Umbilical cord (tissue), 2 donors: ENCODE measurements around the gene EXOC3L4. TPM values are rescaled to one million over a fixed set of nuclear protein-coding genes. Genes with fewer than 3 reads are reported as not detected.

Experiments
- DNase-seq: peaks from one replicate; pipeline ENCODE4 v3.0.0-alpha.2; 2015; ENCODE audit warnings: low spot score
- total RNA-seq: library from RNA; depleted of rRNA; stranded (reverse); fragments of >200 nt; gene quantifications from one replicate; pipeline ENCODE4 v1.2.3, GENCODE V29; 2014; ENCODE audit warnings: low replicate concordance; ENCODE audit not compliant: insufficient read depth

Gene EXOC3L4
- total RNA-seq, 1 donor from 2014 or later = 0.72 TPM

DNA sequence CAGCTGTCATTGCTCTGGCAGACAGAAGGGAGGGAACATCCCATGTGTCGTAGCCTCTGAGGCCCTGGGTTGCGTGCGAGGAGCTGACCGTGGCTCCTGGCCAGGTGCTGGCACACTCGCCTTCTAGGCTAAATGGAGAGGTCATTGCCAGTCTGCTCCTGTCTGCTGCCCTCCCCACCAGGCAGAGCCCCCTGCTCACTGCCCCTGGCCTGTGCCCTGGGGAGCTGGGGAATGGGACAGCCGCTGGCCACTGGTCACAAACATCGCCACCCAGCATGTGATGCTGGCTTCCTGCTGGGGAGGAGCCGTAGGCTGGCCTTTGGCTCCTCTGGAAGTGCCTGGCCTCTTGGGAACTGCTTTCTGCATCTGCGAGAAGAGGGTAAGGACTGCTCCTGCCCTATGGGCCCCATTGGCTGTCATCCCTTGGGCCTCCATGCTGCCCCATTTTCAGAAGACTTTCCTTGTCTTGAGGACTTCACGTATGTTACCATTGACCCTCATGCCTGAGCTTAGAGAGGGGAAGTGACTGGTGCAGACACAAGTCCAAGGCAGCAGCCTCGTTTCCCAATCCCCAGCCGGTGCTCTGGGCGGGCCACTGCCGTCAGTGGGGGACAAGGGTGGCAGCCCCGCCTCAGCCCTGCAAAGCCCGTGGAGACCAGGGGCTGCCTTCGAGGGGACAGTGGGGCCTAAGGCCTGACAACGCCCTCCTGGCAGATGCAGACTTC lies 26.8 kb downstream of the EXOC3L4 start:
- DNase-seq = peak; percentile 60

DNA sequence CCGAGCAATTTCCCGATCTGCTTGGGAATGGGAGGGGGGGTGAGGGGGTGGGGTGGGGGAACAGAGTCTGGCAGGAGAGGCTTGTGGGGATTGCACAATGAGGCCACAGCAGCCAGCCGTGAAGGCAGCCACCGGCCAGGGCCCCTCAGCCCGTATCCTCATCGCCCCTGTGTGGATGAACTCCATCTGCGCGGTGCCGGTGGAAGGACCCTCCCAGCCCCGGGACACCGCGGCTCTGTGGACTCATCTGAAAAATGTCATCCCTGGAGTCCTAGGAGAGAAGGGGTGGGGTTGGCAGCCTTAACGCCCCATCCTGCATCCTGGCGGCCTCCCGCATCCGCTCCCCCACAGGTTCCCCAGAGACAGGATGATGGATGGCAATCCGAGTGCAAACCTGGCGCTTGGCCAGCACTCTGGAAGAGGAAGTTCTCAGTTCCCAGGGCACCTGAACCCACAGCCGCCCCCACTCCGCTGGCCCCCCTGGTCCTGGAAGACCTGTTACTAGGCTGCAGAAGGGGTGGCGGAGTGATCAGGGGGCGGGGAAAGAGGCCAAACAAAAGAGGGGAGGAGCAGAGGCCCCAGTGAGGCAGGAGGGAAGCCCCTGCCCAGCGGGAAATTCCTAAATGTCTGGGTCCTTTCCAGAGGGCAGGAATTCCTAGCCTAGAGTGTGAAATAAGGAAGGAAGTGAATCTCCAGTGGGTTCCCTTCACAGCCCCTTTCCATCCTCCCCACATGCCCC lies 27.5 kb downstream of the EXOC3L4 start:
- DNase-seq = peak; percentile 87

- peak; percentile 69 for DNase-seq
These were observed 28.0 kb downstream of the EXOC3L4 start for GRCh38 chr14:103122585-103122946.

- peak; percentile 42 for DNase-seq
These were observed 28.6 kb downstream of the EXOC3L4 start, which contains the start of gene TNFAIP2 for GRCh38 chr14:103122947-103123633. TNFAIP2 (plus strand) TSS chr14:103123461; CDS start chr14:103126458, 2,997 bp downstream.

DNA sequence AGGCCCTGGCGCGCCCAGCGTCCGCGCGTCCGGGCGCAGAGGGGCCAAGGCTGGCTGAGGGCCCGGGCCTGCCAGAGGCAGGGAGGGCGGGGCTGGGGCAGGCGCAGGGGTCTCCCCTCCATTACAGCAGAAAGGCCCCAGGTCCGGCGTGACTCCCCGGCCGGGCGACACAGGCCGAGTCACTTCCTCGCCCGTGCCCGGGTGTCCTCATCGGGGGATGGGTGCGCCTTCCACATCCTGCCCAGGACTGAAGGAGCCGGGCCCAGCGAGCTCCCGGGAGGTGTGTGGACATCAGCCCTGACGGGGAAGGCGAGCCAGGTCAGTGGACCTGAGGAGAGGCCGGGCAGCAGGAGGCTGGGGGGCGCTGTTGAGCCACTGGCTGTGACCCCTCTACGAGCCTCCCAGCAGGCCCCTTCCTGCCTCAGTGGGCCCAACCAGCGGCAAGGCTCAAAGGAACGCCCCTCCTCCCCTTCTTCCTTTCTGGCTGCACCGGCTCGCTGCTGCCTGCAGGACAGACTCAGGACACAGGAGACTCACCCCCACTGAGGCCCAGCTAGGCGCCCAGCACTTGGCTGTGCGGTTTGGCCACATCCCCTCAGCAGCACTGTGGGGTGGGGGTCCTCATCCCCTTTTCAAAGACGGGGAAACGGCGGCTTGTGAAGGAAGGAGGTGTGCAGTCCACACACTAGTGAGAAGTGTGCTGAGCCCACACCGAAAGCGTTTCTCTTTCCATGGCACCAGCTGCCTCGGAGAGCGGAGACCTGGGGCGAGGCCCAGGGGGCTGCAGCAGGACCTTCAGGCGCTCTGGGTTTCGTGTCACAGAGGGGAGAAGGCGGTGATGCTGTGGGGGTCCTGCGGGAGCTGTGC lies 29.3 kb downstream of the EXOC3L4 start:
- DNase-seq = no peak

GRCh38 chr14:103124501-103125001 lies 30.0 kb downstream of the EXOC3L4 start:
- DNase-seq = no peak

DNA sequence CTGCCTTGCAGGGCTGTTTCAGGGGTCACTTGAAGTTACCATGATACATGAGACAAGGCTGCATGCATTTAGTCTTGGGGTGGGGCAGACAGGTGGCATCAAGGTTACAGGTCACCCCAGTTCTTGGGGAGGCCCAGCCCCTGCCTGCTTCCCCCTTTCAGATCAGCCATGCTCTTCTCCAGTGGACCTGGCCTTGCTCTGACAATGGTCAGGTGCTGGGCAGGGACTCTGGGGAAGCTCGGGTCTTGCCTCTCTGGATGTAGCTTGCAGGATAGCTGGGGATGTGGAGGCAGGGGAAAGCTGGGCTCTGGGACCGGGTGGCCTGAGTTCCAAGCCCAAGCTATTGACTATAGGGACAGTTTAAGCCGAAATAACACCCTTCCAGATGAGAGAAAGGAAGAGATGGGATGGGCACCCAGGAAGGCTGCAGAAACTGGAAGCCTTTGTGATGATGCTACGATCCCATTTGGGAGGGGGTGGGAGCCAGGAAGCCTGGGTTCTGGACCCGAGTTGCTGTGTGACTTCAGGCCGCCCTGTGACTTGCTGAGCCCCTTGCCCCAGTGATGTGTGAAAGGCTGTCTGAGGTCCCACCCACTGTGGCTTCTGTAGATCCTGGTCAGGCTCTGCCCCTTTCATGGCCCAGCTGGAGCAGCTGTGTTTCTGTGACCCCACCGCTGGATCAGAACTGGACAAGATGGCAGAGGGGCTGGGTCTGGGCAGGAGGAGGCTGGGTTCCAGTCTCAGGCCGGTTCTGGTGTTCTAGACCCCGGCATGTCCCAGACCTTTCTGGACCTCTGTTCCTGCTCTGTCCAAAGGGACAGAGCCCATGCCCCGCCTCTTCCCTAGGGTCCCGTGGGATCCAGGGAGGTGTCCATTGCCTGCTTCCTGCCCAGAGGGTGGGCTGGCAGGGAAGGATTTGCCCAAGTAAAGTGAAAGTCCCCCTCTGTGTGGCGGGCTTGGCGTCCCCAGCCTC lies 30.9 kb downstream of the EXOC3L4 start:
- DNase-seq = no peak

DNA sequence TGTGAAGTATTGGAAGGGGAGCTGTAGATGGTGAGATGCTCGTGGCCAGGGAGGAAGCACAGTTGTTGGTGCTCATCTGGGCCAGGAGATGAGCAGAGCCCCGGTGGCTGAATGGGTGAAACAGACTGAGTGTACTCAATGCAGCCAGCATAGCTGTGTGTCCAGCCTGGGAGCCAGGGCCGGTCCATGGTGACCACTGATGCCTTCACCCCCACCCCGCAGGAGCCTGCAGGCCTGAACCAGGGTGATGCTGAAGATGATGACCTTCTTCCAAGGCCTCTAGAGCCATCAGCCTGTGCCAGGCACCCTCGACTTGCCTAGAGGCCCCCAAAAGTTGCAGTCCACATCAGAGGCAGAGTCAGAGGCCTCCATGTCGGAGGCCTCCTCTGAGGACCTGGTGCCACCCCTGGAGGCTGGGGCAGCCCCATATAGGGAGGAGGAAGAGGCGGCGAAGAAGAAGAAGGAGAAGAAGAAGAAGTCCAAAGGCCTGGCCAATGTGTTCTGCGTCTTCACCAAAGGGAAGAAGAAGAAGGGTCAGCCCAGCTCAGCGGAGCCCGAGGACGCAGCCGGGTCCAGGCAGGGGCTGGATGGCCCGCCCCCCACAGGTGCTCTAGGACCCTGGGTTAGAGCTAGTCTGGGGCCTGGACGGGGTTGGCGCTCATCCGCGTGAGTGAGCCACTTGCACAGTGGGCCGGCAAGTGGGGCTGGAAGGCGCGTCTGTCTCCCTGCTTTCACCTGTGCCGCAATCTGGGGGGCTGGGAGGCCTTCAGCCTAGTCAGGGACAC lies 31.8 kb downstream of the EXOC3L4 start:
- no peak for DNase-seq

GRCh38 chr14:103126873-103127304 lies 32.4 kb downstream of the EXOC3L4 start:
- peak; percentile 58 for DNase-seq

DNA sequence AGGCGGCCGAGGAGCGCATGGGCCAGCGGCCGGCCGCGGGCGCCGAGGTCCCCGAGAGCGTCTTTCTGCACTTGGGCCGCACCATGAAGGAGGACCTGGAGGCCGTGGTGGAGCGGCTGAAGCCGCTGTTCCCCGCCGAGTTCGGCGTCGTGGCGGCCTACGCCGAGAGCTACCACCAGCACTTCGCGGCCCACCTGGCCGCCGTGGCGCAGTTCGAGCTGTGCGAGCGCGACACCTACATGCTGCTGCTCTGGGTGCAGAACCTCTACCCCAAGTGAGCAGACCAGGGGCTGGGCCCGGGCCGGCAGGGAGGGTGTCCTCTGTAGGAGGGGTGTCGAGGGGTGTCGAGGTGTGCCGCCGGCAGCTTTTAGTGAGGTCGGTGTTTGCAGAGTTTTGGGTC lies 32.8 kb downstream of the EXOC3L4 start:
- no peak for DNase-seq

GRCh38 chr14:103127861-103128598 lies 33.5 kb downstream of the EXOC3L4 start:
- DNase-seq = no peak

DNA sequence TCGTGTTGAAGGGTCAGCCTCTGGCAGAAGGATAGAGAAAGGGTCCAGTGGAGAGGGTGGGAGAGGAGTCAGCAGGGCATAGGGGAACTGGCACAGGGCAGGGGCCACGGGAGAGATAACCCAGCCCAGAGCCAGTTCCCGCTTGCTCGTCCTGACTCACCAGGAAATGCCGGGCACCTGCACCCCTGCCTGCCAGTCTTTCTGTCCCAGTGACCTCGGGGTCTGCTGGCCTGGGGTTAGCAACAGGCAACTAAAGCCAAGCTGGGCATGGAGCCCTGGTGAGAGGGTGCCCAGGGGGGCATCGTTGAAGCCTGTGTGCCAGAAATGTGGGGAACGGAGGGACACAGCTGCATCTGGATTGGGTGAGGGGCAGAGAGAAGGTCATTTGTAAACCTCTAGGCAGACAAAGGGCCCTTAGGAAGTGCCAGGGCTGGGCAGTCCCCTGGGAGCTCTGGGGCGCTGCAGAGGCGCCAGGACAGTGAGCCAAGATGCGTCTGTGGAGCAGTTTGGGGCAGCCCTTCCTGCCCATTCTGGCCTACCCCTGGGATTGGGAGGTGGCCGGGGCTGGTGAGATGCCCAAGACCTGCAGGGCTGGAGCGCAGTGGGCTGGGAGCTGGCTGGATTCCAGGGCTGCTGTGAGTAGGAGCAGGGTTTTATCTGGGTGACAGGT lies 34.2 kb downstream of the EXOC3L4 start:
- no peak for DNase-seq

DNA sequence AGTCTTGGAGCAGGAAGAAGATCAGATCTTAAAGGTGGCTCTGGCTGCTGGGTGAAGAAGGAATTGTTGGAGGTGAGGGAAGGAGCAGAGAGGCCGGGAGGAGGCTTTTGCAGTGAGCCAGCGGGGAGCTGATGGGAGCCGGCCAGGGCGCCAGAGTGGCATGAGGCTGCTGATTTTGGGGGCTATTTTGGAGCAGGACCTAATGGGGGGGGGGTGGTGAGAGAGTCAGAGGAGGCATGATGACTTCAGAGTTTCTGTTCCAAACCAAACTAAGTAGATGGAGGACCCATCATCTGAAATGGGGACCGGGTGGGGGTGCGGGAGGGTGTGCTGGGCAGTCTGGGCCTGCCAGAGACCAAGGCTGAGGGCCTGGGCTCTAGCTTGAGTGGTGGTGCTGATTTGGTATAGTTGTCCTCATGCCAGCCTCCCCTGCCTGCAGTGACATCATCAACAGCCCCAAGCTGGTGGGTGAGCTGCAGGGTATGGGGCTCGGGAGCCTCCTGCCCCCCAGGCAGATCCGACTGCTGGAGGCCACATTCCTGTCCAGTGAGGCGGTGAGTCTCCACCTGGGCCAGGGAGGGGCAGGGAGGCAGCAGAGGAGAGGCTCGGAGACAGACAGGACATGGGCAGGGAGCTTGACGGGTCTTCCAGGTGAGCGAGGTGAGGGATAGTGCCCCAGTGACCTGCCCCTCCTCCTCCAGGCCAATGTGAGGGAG lies 34.9 kb downstream of the EXOC3L4 start:
- DNase-seq = no peak

GRCh38 chr14:103130017-103130764 lies 35.7 kb downstream of the EXOC3L4 start:
- DNase-seq = no peak

- peak; percentile 67 for DNase-seq
These were observed 36.4 kb downstream of the EXOC3L4 start for GRCh38 chr14:103130965-103131364.

GRCh38 chr14:103131580-103131979 lies 37.1 kb downstream of the EXOC3L4 start:
- no peak for DNase-seq
